AG04450 (cell line): ENCODE measurements around the gene KIAA1549. TPM values are rescaled to one million over a fixed set of nuclear protein-coding genes. Genes with fewer than 3 reads are reported as not detected.

Experiments used
- CTCF ChIA-PET: fragments of 300-600, 350-600 bp; formaldehyde crosslinking; extraction: SDS; loops from one replicate; lab custom pipeline; 2022; ENCODE audit warnings: antibody characterized with exemption, inconsistent platforms; lab: Charles Lee
- POLR2A ChIA-PET: fragments of 350-600 bp; formaldehyde crosslinking; extraction: SDS; loops from one replicate; lab custom pipeline; 2021; ENCODE audit warnings: antibody characterized with exemption, inconsistent platforms; lab: Yijun Ruan, JAX
- DNase-seq: peaks from one replicate; pipeline ENCODE4 v3.0.0-alpha.2; 2011; ENCODE audit warnings: low read depth, low spot score
- H3K27ac ChIP-seq: one replicate; pipeline ENCODE4 v1.5.1; 2012; ENCODE audit warnings: low read depth, low read length, control low read depth
- H3K27me3 ChIP-seq: one replicate; pipeline ENCODE4 v1.6.0; 2012; ENCODE audit warnings: low read length; ENCODE audit not compliant: control insufficient read depth, insufficient read depth
- H3K4me3 ChIP-seq: 2 replicates; pipeline ENCODE4 v1.5.1; 2011; ENCODE audit warnings: mild to moderate bottlenecking, low read depth, low read length, control low read depth
- H3K9me3 ChIP-seq: 2 replicates; pipeline ENCODE4 v1.5.1; 2012; ENCODE audit warnings: low read length; ENCODE audit not compliant: control insufficient read depth, insufficient read depth
- CTCF ChIP-seq: IDR thresholded peaks from 2 replicates; pipeline ENCODE4 v1.5.1; 2011; ENCODE audit warnings: low read depth, low read length, control low read depth, inconsistent platforms
- polyA plus RNA-seq: library from polyadenylated mRNA; depleted of rRNA; stranded (reverse); fragments of >200 nt; gene quantifications from 2 replicates; pipeline ENCODE4 v1.2.3, GENCODE V29; 2011

The KIAA1549 gene
- polyA plus RNA-seq, 1 experiment, result 2.9 TPM

GRCh38 chr7:138873220-138873892 lies 107.8 kb downstream of the KIAA1549 start:
- no peak for TF ChIP-seq CTCF
- Histone ChIP-seq H3K27me3 (no peaks in the 10 kb centered on the region), H3K27ac (no peak overlapping the region), H3K9me3 (no peaks in the 10 kb centered on the region), H3K4me3 (no peak overlapping the region)
- POLR2A ChIA-PET, result interaction anchor here (0.6 kb wide), 1 partner anchor 10 kb away, joined by 4 read pairs; no protein-coding TSS in a partner anchor
- DNase-seq, result no peak
- CTCF ChIA-PET, result interaction anchor here (0.7 to 5.3 kb wide), 2 partner anchors 13 to 1805 kb away, joined by 3 to 59 read pairs; no protein-coding TSS in a partner anchor

GRCh38 chr7:138872576-138872975 lies 108.6 kb downstream of the KIAA1549 start:
- TF ChIP-seq CTCF, result no peak
- no peak for DNase-seq
- CTCF ChIA-PET, result interaction anchor here (2.1 kb wide), 1 partner anchor 14 kb away, joined by 12 read pairs; no protein-coding TSS in a partner anchor
- Histone ChIP-seq H3K9me3 (no peaks in the 10 kb centered on the region), H3K27me3 (no peaks in the 10 kb centered on the region), H3K4me3 (no peak overlapping the region), H3K27ac (no peak overlapping the region)
- POLR2A ChIA-PET, result no interaction called here

- Histone ChIP-seq H3K27ac (no peak overlapping the region), H3K4me3 (no peak overlapping the region), H3K9me3 (no peaks in the 10 kb centered on the region), H3K27me3 (no peaks in the 10 kb centered on the region)
- TF ChIP-seq CTCF, result no peak
- POLR2A ChIA-PET, result no interaction called here
- CTCF ChIA-PET, result interaction anchor here (2.1 kb wide), 1 partner anchor 15 kb away, joined by 12 read pairs; no protein-coding TSS in a partner anchor
- no peak for DNase-seq
These were observed 109.4 kb downstream of the KIAA1549 start for GRCh38 chr7:138871814-138872090.

- ChIA-PET CTCF (interaction anchor here (2.1 kb wide), 1 partner anchor 15 kb away, joined by 12 read pairs; no protein-coding TSS in a partner anchor), POLR2A (no interaction called here)
- Histone ChIP-seq H3K4me3 (no peak overlapping the region), H3K27ac (no peak overlapping the region), H3K9me3 (no peaks in the 10 kb centered on the region), H3K27me3 (no peaks in the 10 kb centered on the region)
- no peak for TF ChIP-seq CTCF
- DNase-seq, result no peak
These were observed 110.0 kb downstream of the KIAA1549 start for GRCh38 chr7:138871065-138871813.

GRCh38 chr7:138869353-138869752 lies 111.8 kb downstream of the KIAA1549 start:
- no peak for TF ChIP-seq CTCF
- DNase-seq, result no peak
- POLR2A ChIA-PET, result no interaction called here
- CTCF ChIA-PET, result interaction anchor here (1.2 kb wide), 1 partner anchor 17 kb away, joined by 3 read pairs; no protein-coding TSS in a partner anchor
- H3K27me3 ChIP-seq, result no peaks in the 10 kb centered on the region
- H3K9me3 ChIP-seq, result no peaks in the 10 kb centered on the region
- no peak overlapping the region for H3K4me3 ChIP-seq
- no peak overlapping the region for H3K27ac ChIP-seq
